Colonic mucosa (tissue), 4 donors: Measurements from ENCODE around the gene DPM3. TPM values are rescaled to one million over a fixed set of nuclear protein-coding genes. Genes with fewer than 3 reads are reported as not detected.
A peak's percentile ranks its signal among the peaks of the same experiment; 100 is the strongest.

Experiments
- DNase-seq: peaks from one replicate; pipeline ENCODE4 v3.0.0-alpha.2; 2020
- H3K27ac ChIP-seq: fragments of 200-600 bp; one replicate; pipeline ENCODE4 v1.8.0; 2021
- H3K27me3 ChIP-seq: fragments of 200-600 bp; one replicate; pipeline ENCODE4 v1.8.0; 2021
- H3K36me3 ChIP-seq: fragments of 200-600 bp; one replicate; pipeline ENCODE4 v1.8.0; 2021
- H3K4me1 ChIP-seq: fragments of 200-600 bp; one replicate; pipeline ENCODE4 v1.8.0; 2021; ENCODE audit warnings: mild to moderate bottlenecking
- H3K4me3 ChIP-seq: fragments of 200-600 bp; one replicate; pipeline ENCODE4 v1.8.0; 2021
- H3K9ac ChIP-seq, 2 donors: one replicate each; pipeline ENCODE4 v1.7.0; 2013; ENCODE audit warnings: control low read depth in 2 of 2, low read depth in 2 of 2, low read length in 2 of 2
- H3K9me3 ChIP-seq: fragments of 200-600 bp; one replicate; pipeline ENCODE4 v1.8.0; 2021
- CTCF ChIP-seq: fragments of 200-600 bp; IDR thresholded peaks from one replicate; pipeline ENCODE4 v1.8.0; 2022; ENCODE audit warnings: antibody characterized with exemption, mild to moderate bottlenecking
- intact Hi-C: fragments of 100-400 bp; cut with DNase I; formaldehyde crosslinking; loops from one replicate; pipeline ENCODE4 v1.14.1; 2022
- total RNA-seq, 2 donors: library from RNA; stranded (reverse); fragmentation: NEBNext Ultra II Directional in 1 of 2; extraction: Animal tissue kit (Norgen Biotek cat#: 25700) in 1 of 2; gene quantifications; one replicate each; pipeline ENCODE4 v1.2.1, GENCODE V29; 2021
- donor health status: healthy.
- donor health status: DM: no; HTN: no; CAD: no.
- donor health status: DM: no; HTN: no; CAD: no.

DPM3 gene
- total RNA-seq, 2 donors from 2014 or later = 149 to 182 TPM

GRCh38 chr1:155182052-155182550 lies 41.8 kb upstream of the DPM3 start:
- Histone ChIP-seq H3K4me3 (no peak overlapping the region), H3K9ac (no peak overlapping the region), H3K4me1 (peaks cover 9% of the 10 kb centered on the region), H3K36me3 (no peaks in the 10 kb centered on the region), H3K27ac (no peak overlapping the region), H3K27me3 (no peaks in the 10 kb centered on the region), H3K9me3 (no peaks in the 10 kb centered on the region)
- no peak for DNase-seq
- intact Hi-C loops = no loop called here
- no peak for TF ChIP-seq CTCF

GRCh38 chr1:155181371-155182051 lies 41.2 kb upstream of the DPM3 start:
- Histone ChIP-seq H3K27ac (no peak overlapping the region), H3K4me1 (peaks cover 11% of the 10 kb centered on the region), H3K4me3 (no peak overlapping the region), H3K27me3 (no peaks in the 10 kb centered on the region), H3K36me3 (no peaks in the 10 kb centered on the region), H3K9me3 (no peaks in the 10 kb centered on the region), H3K9ac (no peak overlapping the region)
- no peak for TF ChIP-seq CTCF
- intact Hi-C loops = no loop called here
- no peak for DNase-seq

GRCh38 chr1:155179112-155180031 lies 39.0 kb upstream of the DPM3 start:
- Histone ChIP-seq H3K27me3 (no peaks in the 10 kb centered on the region), H3K36me3 (no peaks in the 10 kb centered on the region), H3K27ac (no peak overlapping the region), H3K9ac (no peak overlapping the region), H3K9me3 (no peaks in the 10 kb centered on the region), H3K4me1 (peaks cover 6% of the 10 kb centered on the region), H3K4me3 (no peak overlapping the region)
- intact Hi-C loops = no loop called here
- DNase-seq = peak; percentile 19
- no peak for TF ChIP-seq CTCF

- TF ChIP-seq CTCF = no peak
- H3K36me3 ChIP-seq = no peaks in the 10 kb centered on the region
- intact Hi-C loops = no loop called here
- H3K4me1 ChIP-seq = peaks cover 6% of the 10 kb centered on the region
- H3K4me3 ChIP-seq = no peak overlapping the region
- no peaks in the 10 kb centered on the region for H3K9me3 ChIP-seq
- H3K27ac ChIP-seq = no peak overlapping the region
- H3K27me3 ChIP-seq = no peaks in the 10 kb centered on the region
- H3K9ac ChIP-seq = no peak overlapping the region
- peak; percentile 26 for DNase-seq
These were observed 38.2 kb upstream of the DPM3 start for GRCh38 chr1:155178441-155179111.

- Histone ChIP-seq H3K9me3 (no peaks in the 10 kb centered on the region), H3K27ac (no peak overlapping the region), H3K9ac (no peak overlapping the region), H3K27me3 (no peaks in the 10 kb centered on the region), H3K4me1 (peaks cover 6% of the 10 kb centered on the region), H3K4me3 (no peak overlapping the region), H3K36me3 (no peaks in the 10 kb centered on the region)
- no peak for TF ChIP-seq CTCF
- intact Hi-C loops = no loop called here
- DNase-seq = peak; percentile 17
These were observed 37.6 kb upstream of the DPM3 start for GRCh38 chr1:155177918-155178281.
